ENCODE measurements around the gene EMC8.

EMC8 gene

GRCh38 chr16:85836706-85837582, 37.6 kb upstream of the EMC8 start:
- Histone ChIP-seq H3K4me3 (ENCODE audit: insufficient read depth, low read length, poor library complexity, severe bottlenecking) (no peak overlapping the region), H4K20me1 (ENCODE audit: low read depth, low read length) (no peaks in the 10 kb centered on the region), H3F3A (ENCODE audit: insufficient read depth) (no peaks in the 10 kb centered on the region), H3K9ac (ENCODE audit: low read length) (no peak overlapping the region), H3K9me3 (ENCODE audit: insufficient read depth, low read length) (no peaks in the 10 kb centered on the region), H3K9me2 (replicated peaks; ENCODE audit: insufficient read depth, low read length) (no peaks in the 10 kb centered on the region), H2AFZ (ENCODE audit: low read depth, low read length, severe bottlenecking) (no peak overlapping the region), H3K27me3 (ENCODE audit: low read length) (no peaks in the 10 kb centered on the region), H3K36me3 (ENCODE audit: low read length) (no peaks in the 10 kb centered on the region), H3K79me2 (ENCODE audit: insufficient read depth, low read length) (no peaks in the 10 kb centered on the region), H3K4me2 (ENCODE audit: low read depth, low read length, poor library complexity, severe bottlenecking) (no peak overlapping the region), H3K27ac (ENCODE audit: low read depth, low read length) (no peak overlapping the region)
- no peak for TF ChIP-seq EZH2phosphoT487 (conservative IDR thresholded peaks at IDR 0.05; ENCODE audit: low read length)
- TF ChIP-seq, protein P1, sequence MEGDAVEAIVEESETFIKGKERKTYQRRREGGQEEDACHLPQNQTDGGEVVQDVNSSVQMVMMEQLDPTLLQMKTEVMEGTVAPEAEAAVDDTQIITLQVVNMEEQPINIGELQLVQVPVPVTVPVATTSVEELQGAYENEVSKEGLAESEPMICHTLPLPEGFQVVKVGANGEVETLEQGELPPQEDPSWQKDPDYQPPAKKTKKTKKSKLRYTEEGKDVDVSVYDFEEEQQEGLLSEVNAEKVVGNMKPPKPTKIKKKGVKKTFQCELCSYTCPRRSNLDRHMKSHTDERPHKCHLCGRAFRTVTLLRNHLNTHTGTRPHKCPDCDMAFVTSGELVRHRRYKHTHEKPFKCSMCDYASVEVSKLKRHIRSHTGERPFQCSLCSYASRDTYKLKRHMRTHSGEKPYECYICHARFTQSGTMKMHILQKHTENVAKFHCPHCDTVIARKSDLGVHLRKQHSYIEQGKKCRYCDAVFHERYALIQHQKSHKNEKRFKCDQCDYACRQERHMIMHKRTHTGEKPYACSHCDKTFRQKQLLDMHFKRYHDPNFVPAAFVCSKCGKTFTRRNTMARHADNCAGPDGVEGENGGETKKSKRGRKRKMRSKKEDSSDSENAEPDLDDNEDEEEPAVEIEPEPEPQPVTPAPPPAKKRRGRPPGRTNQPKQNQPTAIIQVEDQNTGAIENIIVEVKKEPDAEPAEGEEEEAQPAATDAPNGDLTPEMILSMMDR (IDR thresholded peaks at IDR 0.05; ENCODE audit: insufficient read depth, low read length, poor library complexity, severe bottlenecking): no peak

DNA sequence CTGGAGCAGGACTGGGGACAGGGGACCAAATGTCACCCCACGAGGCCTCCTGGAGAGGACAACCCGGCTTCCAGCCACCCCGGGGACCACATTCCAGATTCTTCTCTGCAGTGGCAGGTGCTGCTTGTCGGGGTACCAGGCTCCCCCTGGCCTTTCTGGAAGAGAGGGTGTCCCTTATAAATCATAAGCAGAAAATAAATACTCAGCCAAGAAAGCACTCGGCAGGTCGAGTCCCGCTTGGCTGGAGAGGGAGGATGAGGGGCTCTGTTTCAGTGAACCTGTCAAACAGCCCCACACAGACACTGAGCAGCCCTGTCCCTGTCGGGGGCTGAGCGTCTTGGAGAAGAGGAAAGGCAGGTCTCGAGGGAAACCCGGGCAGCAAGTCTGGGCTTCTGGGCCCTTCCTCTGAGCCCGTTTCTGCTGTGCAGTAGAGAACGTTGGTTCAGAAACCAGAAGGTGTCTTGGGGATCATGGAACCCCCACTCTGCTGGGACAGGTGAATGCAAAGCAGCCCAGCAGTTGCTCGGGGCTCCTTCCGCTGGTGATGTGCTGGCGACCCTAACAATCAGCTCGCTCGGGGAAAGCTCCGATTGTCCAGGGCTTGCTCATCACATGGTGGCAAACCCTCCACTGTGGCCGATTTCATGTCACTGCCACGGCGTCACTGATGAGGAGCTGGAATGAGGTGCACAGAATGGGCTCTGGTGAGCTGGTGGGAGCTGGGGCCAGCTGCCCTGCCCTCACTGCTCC, 36.8 kb upstream of the EMC8 start:
- no peak overlapping the region for H3K9ac ChIP-seq (ENCODE audit: low read length)
- no peaks in the 10 kb centered on the region for H3K27me3 ChIP-seq (ENCODE audit: low read length)
- H3F3A ChIP-seq (ENCODE audit: insufficient read depth): no peaks in the 10 kb centered on the region
- TF ChIP-seq, protein P1 (IDR thresholded peaks at IDR 0.05; ENCODE audit: insufficient read depth, low read length, poor library complexity, severe bottlenecking): no peak
- no peak for TF ChIP-seq EZH2phosphoT487 (conservative IDR thresholded peaks at IDR 0.05; ENCODE audit: low read length)
- no peaks in the 10 kb centered on the region for H3K9me3 ChIP-seq (ENCODE audit: insufficient read depth, low read length)
- no peaks in the 10 kb centered on the region for H3K36me3 ChIP-seq (ENCODE audit: low read length)
- no peak overlapping the region for H3K4me3 ChIP-seq (ENCODE audit: insufficient read depth, low read length, poor library complexity, severe bottlenecking)
- no peak overlapping the region for H3K4me2 ChIP-seq (ENCODE audit: low read depth, low read length, poor library complexity, severe bottlenecking)
- H3K79me2 ChIP-seq (ENCODE audit: insufficient read depth, low read length): no peaks in the 10 kb centered on the region
- no peaks in the 10 kb centered on the region for H3K9me2 ChIP-seq (replicated peaks; ENCODE audit: insufficient read depth, low read length)
- no peak overlapping the region for H2AFZ ChIP-seq (ENCODE audit: low read depth, low read length, severe bottlenecking)
- H3K27ac ChIP-seq (ENCODE audit: low read depth, low read length): no peak overlapping the region
- H4K20me1 ChIP-seq (ENCODE audit: low read depth, low read length): no peaks in the 10 kb centered on the region

- Histone ChIP-seq H3K27ac (ENCODE audit: low read depth, low read length) (no peak overlapping the region), H3K27me3 (ENCODE audit: low read length) (no peaks in the 10 kb centered on the region)
Measured at GRCh38 chr16:85835227-85835751, 35.9 kb upstream of the EMC8 start.

More at GRCh38 chr16:85835227-85835751, 35.9 kb upstream of the EMC8 start:
- no peaks in the 10 kb centered on the region for H3F3A ChIP-seq (ENCODE audit: insufficient read depth)
- H3K79me2 ChIP-seq (ENCODE audit: insufficient read depth, low read length): no peaks in the 10 kb centered on the region
- H3K4me2 ChIP-seq (ENCODE audit: low read depth, low read length, poor library complexity, severe bottlenecking): no peak overlapping the region
- H4K20me1 ChIP-seq (ENCODE audit: low read depth, low read length): no peaks in the 10 kb centered on the region
- no peaks in the 10 kb centered on the region for H3K36me3 ChIP-seq (ENCODE audit: low read length)
- no peak overlapping the region for H3K4me3 ChIP-seq (ENCODE audit: insufficient read depth, low read length, poor library complexity, severe bottlenecking)
- H3K9me2 ChIP-seq (replicated peaks; ENCODE audit: insufficient read depth, low read length): no peaks in the 10 kb centered on the region
- no peaks in the 10 kb centered on the region for H3K9me3 ChIP-seq (ENCODE audit: insufficient read depth, low read length)
- H2AFZ ChIP-seq (ENCODE audit: low read depth, low read length, severe bottlenecking): no peak overlapping the region
- TF ChIP-seq, protein P1 (IDR thresholded peaks at IDR 0.05; ENCODE audit: insufficient read depth, low read length, poor library complexity, severe bottlenecking): no peak
- no peak overlapping the region for H3K9ac ChIP-seq (ENCODE audit: low read length)
